PFSK-1 (cell line): ENCODE measurements around the gene RAB5B.

Experiments
- FOXP2 ChIP-seq: optimal IDR thresholded peaks from 2 replicates; pipeline ENCODE3; 2011; ENCODE audit warnings: borderline replicate concordance, control low read depth, inconsistent platforms; ENCODE audit not compliant: insufficient read depth; ENCODE audit errors: extremely low read length, extremely low read depth
- POLR2AphosphoS5 ChIP-seq: IDR thresholded peaks from 2 replicates; pipeline ENCODE4 v1.6.1; 2012; ENCODE audit warnings: low read depth, mild to moderate bottlenecking, control low read depth, low read length, moderate library complexity
- REST ChIP-seq, 2 experiments: IDR thresholded peaks; 2 replicates each; pipeline versions ENCODE4 v1.6.1 to v1.8.0; 2011 to 2012; ENCODE audit warnings: low read depth in 2 of 2, low read length in 2 of 2, control low read depth in 1 of 2, inconsistent platforms in 1 of 2, mild to moderate bottlenecking in 1 of 2, moderate library complexity in 1 of 2; ENCODE audit not compliant: insufficient read depth in 1 of 2
- SIN3A ChIP-seq: IDR thresholded peaks from 2 replicates; pipeline ENCODE4 v1.6.1; 2012; ENCODE audit warnings: mild to moderate bottlenecking, low read length, moderate library complexity, borderline replicate concordance; ENCODE audit not compliant: insufficient read depth
- TAF1 ChIP-seq: IDR thresholded peaks from 2 replicates; pipeline ENCODE4 v1.6.1; 2012; ENCODE audit warnings: low read length, control low read depth, borderline replicate concordance; ENCODE audit not compliant: insufficient read depth

Gene RAB5B

GRCh38 chr12:56004211-56004610, 30.3 kb downstream of the RAB5B start:
- TF ChIP-seq REST (IDR thresholded peaks at IDR 0.05; ENCODE audit: insufficient read depth in 1 of 2, low read depth in 2 of 2, low read length in 2 of 2) = no peak
- TF ChIP-seq TAF1 = no peak
- TF ChIP-seq FOXP2 = no peak
- no peak for TF ChIP-seq SIN3A
- no peak for TF ChIP-seq POLR2AphosphoS5

- TF ChIP-seq REST (IDR thresholded peaks at IDR 0.05; ENCODE audit: insufficient read depth in 1 of 2, low read depth in 2 of 2, low read length in 2 of 2) (no peak), TAF1 (no peak), FOXP2 (no peak), SIN3A (no peak), POLR2AphosphoS5 (no peak)
Observed at GRCh38 chr12:56007564-56008559, 34.0 kb downstream of the RAB5B start.

- TF ChIP-seq SIN3A (no peak), POLR2AphosphoS5 (no peak), REST (IDR thresholded peaks at IDR 0.05; ENCODE audit: insufficient read depth in 1 of 2, low read depth in 2 of 2, low read length in 2 of 2) (no peak), FOXP2 (no peak), TAF1 (no peak)
Observed at GRCh38 chr12:56010111-56010570, 36.3 kb downstream of the RAB5B start.

GRCh38 chr12:56011509-56012090, 37.7 kb downstream of the RAB5B start:
- TF ChIP-seq SIN3A (no peak), FOXP2 (no peak), POLR2AphosphoS5 (no peak), REST (IDR thresholded peaks at IDR 0.05; ENCODE audit: insufficient read depth in 1 of 2, low read depth in 2 of 2, low read length in 2 of 2) (no peak), TAF1 (no peak)
